AG10803 (cell line): Measurements from ENCODE around the gene ZCCHC12.
A peak's percentile ranks its signal among the peaks of the same experiment; 100 is the strongest.
"Not testable (repeated sequence)": the region's sequence is repeated elsewhere in the genome, so short reads cannot be mapped to it uniquely, and the experiment has no call there.

ENCODE experiments used
- DNase-seq: peaks from one replicate; pipeline ENCODE4 v3.0.0; 2010; ENCODE audit warnings: low read depth
- H3K4me3 ChIP-seq: 2 replicates; pipeline ENCODE4 v1.5.1; 2011; ENCODE audit warnings: mild to moderate bottlenecking, low read length, control low read depth
- CTCF ChIP-seq: conservative IDR thresholded peaks from 2 replicates; pipeline ENCODE4 v1.5.1; 2011; ENCODE audit warnings: mild to moderate bottlenecking, low read length, control low read depth, inconsistent platforms

The ZCCHC12 gene

GRCh38 chrX:118807151-118808017 is 16.2 kb upstream of the ZCCHC12 start:
- DNase-seq, result peak; percentile 55

DNA sequence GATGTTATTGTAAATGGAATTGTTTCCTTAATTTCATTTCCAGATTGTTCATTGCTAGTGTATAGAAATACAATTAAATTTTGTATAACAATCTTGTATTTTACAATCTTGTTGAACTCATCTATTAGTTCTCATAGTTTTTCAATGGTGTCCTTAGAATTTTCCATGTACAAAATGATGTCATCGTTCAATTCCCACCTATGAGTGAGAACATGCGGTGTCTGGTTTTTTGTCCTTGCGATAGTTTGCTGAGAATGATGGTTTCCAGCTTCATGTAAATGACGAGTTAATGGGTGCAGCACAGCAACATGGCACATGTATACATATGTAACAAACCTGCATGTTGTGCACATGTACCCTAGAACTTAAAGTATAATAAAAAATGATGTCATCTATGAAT is 6.4 kb upstream of the ZCCHC12 start:
- not testable (repeated sequence) for DNase-seq, H3K4me3 ChIP-seq

More at GRCh38 chrX:118807151-118808017, 16.2 kb upstream of the ZCCHC12 start:
- H3K4me3 ChIP-seq, result no peak overlapping the region
- peak; percentile 72 for TF ChIP-seq CTCF

- no peak for TF ChIP-seq CTCF
- H3K4me3 ChIP-seq, result no peak overlapping the region
- DNase-seq, result no peak
These were observed 628 bp downstream of the ZCCHC12 start for GRCh38 chrX:118824173-118824730.

DNA sequence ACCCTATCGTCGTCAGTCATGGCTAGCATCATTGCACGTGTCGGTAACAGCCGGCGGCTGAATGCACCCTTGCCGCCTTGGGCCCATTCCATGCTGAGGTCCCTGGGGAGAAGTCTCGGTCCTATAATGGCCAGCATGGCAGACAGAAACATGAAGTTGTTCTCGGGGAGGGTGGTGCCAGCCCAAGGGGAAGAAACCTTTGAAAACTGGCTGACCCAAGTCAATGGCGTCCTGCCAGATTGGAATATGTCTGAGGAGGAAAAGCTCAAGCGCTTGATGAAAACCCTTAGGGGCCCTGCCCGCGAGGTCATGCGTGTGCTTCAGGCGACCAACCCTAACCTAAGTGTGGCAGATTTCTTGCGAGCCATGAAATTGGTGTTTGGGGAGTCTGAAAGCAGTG is 1.6 kb downstream of the ZCCHC12 start:
- no peak overlapping the region for H3K4me3 ChIP-seq
- no peak for TF ChIP-seq CTCF
- DNase-seq, result no peak

DNA sequence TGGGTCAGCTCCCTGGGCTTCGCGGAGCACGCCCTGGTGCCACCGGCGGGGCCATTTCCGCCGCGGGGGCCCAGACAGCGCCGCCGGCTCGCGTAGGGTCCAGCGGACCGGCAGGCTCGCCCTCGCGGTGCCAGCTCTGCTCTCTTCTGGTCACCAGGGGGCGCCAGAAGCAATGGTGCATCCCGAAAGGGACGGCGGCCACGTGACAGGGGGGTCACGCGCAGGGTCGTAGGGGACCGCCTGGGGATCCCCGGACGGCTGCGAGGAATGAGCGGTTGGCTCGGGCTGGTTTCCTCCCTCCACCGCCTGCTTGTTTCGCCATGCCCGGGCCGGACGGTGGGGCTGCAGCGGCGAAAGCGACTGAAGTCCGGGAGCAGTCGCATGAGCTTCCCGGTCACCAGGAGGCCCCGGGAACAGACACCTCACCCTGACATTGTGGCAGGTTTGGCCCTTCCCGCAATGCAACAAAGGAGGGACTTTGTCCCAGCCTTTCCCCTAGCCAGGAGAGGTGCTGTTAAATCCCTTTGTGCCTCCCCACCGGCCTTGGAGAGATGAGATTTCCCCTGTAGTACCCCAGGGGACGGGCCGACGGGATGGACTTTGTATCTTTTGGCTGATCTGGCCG is 15.8 kb downstream of the ZCCHC12 start:
- peak; percentile 26 for DNase-seq
- peak; percentile 47 for TF ChIP-seq CTCF
- H3K4me3 ChIP-seq, result peak overlapping the region; percentile 55

DNA sequence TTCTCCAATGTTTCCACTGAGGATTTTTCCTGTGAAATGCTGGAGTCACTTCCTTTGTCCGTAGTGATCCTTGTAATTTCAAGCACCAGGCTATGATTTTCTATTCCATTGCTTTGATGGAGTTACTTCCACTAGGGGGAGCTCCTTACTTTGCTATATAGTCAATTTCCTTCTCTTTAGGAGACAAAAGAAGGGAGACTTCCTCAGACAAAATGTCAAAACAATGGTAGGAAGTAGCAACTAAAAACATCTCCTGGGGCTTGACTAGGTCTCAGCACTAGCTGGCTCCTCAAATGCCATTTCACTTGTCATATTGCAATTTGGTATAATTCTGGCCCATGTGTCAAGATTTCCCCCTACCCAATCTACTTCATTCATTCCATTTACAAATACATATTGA is 24.1 kb downstream of the ZCCHC12 start:
- H3K4me3 ChIP-seq, result no peak overlapping the region
- TF ChIP-seq CTCF, result peak; percentile 68
- peak; percentile 41 for DNase-seq

DNA sequence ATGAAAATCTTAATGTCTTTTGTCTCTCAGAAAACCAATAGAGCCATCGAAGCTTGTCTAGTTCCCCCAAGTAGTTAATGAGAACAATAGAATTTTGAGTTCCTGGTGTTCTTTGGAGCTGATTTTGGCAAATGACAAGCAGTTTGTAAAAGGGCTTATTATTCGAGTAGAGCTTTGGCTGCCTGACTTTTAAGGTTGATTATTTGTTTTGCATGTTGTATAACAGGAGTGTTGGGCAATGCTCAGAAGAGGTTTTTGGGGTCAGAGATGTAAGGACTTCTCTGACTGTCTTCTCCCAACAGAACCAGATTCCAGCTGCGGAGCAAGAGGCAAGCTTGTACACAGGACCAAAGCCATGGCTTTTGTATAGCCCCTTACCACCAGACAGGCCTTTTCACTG is 30.0 kb downstream of the ZCCHC12 start:
- no peak for DNase-seq
- no peak overlapping the region for H3K4me3 ChIP-seq
- TF ChIP-seq CTCF, result no peak
